Subcutaneous abdominal adipose tissue (tissue), 5 donors: ENCODE measurements around the gene ABLIM2.

Experiments
- H3K27ac ChIP-seq: one replicate; pipeline ENCODE4 v1.7.0; 2013; ENCODE audit warnings: low read depth, mild to moderate bottlenecking, inconsistent platforms, low read length, moderate library complexity
- H3K27me3 ChIP-seq, 5 donors: one replicate each; pipeline ENCODE4 v1.7.0; 2013; ENCODE audit warnings: low read length in 5 of 5, inconsistent platforms in 1 of 5; ENCODE audit not compliant: control insufficient read depth in 5 of 5, insufficient read depth in 4 of 5
- H3K36me3 ChIP-seq, 5 donors: one replicate each; pipeline ENCODE4 v1.7.0; 2013; ENCODE audit warnings: low read length in 5 of 5; ENCODE audit not compliant: control insufficient read depth in 5 of 5, insufficient read depth in 5 of 5
- H3K4me1 ChIP-seq, 5 donors: one replicate each; pipeline ENCODE4 v1.7.0; 2013; ENCODE audit warnings: low read length in 5 of 5, mild to moderate bottlenecking in 3 of 5, moderate library complexity in 1 of 5; ENCODE audit not compliant: control insufficient read depth in 5 of 5, insufficient read depth in 5 of 5
- H3K4me3 ChIP-seq, 5 donors: one replicate each; pipeline ENCODE4 v1.7.0; 2013; ENCODE audit warnings: low read length in 5 of 5, low read depth in 1 of 5
- H3K9ac ChIP-seq, 5 donors: one replicate each; pipeline ENCODE4 v1.7.0; 2013; ENCODE audit warnings: low read length in 5 of 5, mild to moderate bottlenecking in 4 of 5, moderate library complexity in 3 of 5
- H3K9me3 ChIP-seq, 5 donors: one replicate each; pipeline ENCODE4 v1.7.0; 2013; ENCODE audit warnings: low read length in 5 of 5; ENCODE audit not compliant: control insufficient read depth in 5 of 5
- donor health status: healthy.
- donor health status: healthy.
- donor health status: healthy.
- donor health status: healthy.
- donor health status: healthy.

The ABLIM2 gene

GRCh38 chr4:8152090-8152864 lies 6.3 kb downstream of the ABLIM2 start:
- H3K4me3 ChIP-seq = no peak overlapping the region
- no peak overlapping the region for H3K9ac ChIP-seq
- H3K27ac ChIP-seq = no peak overlapping the region
- no peaks in the 10 kb centered on the region for H3K9me3 ChIP-seq
- H3K36me3 ChIP-seq = no peaks in the 10 kb centered on the region
- H3K27me3 ChIP-seq = peaks cover 0 to 14% (median 0%) of the 10 kb centered on the region in 5 donors
- H3K4me1 ChIP-seq = peaks cover 0 to 2% (median under 1%) of the 10 kb centered on the region in 5 donors

GRCh38 chr4:8151165-8151650 lies 7.4 kb downstream of the ABLIM2 start:
- no peaks in the 10 kb centered on the region for H3K9me3 ChIP-seq
- H3K27ac ChIP-seq = no peak overlapping the region
- no peaks in the 10 kb centered on the region for H3K4me1 ChIP-seq
- no peak overlapping the region for H3K4me3 ChIP-seq
- no peak overlapping the region for H3K9ac ChIP-seq
- peaks cover 0 to 16% (median 0%) of the 10 kb centered on the region in 5 donors for H3K27me3 ChIP-seq
- H3K36me3 ChIP-seq = no peaks in the 10 kb centered on the region

GRCh38 chr4:8150152-8151090 lies 8.2 kb downstream of the ABLIM2 start:
- no peaks in the 10 kb centered on the region for H3K9me3 ChIP-seq
- H3K4me1 ChIP-seq = no peaks in the 10 kb centered on the region
- no peak overlapping the region for H3K9ac ChIP-seq
- peaks cover 0 to 16% (median 0%) of the 10 kb centered on the region in 5 donors for H3K27me3 ChIP-seq
- no peak overlapping the region for H3K4me3 ChIP-seq
- no peaks in the 10 kb centered on the region for H3K36me3 ChIP-seq
- no peak overlapping the region for H3K27ac ChIP-seq

DNA sequence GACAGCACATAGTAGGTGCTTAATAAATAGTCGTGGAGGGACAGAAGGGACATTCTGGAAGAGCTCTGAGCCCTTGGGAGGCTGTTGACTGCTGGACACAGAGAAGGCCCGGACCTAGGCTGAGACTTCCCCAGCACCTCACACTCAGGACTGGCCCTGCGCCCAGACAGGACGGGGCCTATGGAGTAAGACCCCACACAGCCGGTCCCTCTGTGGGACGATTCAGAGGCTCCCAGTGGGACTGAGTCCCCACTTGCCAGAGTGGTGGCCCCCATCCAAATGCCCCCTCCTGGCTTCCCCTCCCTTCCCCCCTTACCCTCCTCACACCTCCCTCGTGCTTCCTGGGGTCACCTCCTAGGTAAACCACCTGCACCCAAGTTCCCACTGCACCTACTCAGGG lies 8.9 kb downstream of the ABLIM2 start:
- H3K4me3 ChIP-seq = no peak overlapping the region
- peaks cover 0 to 19% (median 2%) of the 10 kb centered on the region in 5 donors for H3K27me3 ChIP-seq
- H3K9ac ChIP-seq = no peak overlapping the region
- H3K27ac ChIP-seq = no peak overlapping the region
- H3K36me3 ChIP-seq = no peaks in the 10 kb centered on the region
- H3K4me1 ChIP-seq = no peaks in the 10 kb centered on the region
- no peaks in the 10 kb centered on the region for H3K9me3 ChIP-seq

- Histone ChIP-seq H3K4me3 (no peak overlapping the region), H3K36me3 (no peaks in the 10 kb centered on the region), H3K9me3 (no peaks in the 10 kb centered on the region), H3K9ac (no peak overlapping the region), H3K27me3 (peaks cover 0 to 19% (median 4%) of the 10 kb centered on the region in 5 donors), H3K27ac (no peak overlapping the region), H3K4me1 (peaks cover 0 to 3% (median 0%) of the 10 kb centered on the region in 5 donors)
Observed at GRCh38 chr4:8148785-8149435, 9.7 kb downstream of the ABLIM2 start.

- H3K4me1 ChIP-seq = peaks cover 0 to 4% (median 0%) of the 10 kb centered on the region in 5 donors
- H3K9ac ChIP-seq = no peak overlapping the region
- peaks cover 5 to 19% (median 9%) of the 10 kb centered on the region in 5 donors for H3K27me3 ChIP-seq
- no peak overlapping the region for H3K4me3 ChIP-seq
- no peaks in the 10 kb centered on the region for H3K9me3 ChIP-seq
- H3K36me3 ChIP-seq = no peaks in the 10 kb centered on the region
- H3K27ac ChIP-seq = no peak overlapping the region
Observed at GRCh38 chr4:8148159-8148558, 10.5 kb downstream of the ABLIM2 start.

DNA sequence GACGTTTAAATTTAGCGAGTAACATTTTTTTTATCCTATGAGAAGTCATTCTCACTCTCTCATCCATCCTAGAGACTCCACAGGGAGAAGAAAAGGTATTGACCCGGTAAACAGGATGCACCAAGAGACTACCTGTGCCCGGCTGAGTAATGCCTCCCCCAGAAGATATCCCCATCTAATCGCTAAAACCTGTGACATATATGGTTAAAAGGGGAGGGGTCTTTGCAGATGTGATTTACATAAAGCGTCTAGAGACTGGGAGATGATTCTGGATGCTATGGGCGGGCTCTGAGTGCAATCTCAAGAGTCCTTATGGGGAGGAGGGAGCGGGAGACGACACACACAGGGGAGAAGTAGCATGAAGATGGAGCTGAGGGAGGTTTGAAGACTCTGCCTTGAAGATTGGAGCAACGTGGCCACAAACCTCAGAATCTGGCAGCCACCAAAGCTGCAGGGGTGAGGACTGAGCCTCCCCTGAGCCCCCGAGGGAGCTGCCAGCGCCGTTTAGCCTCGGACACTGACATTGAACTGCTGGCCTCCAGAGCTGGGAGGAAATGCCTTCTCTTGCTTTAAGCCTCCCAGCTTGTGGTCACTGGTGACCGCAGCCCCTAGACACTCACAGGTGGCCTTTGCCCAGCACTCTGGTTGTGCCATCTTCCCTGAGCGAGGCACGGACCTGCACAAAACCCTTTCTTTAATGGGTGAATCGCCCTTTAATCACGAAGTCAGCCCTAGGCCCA lies 11.2 kb downstream of the ABLIM2 start:
- Histone ChIP-seq H3K9me3 (no peaks in the 10 kb centered on the region), H3K4me3 (no peak overlapping the region), H3K4me1 (peaks cover 0 to 8% (median 4%) of the 10 kb centered on the region in 5 donors), H3K27me3 (peaks cover 6 to 19% (median 9%) of the 10 kb centered on the region in 5 donors), H3K27ac (no peak overlapping the region), H3K9ac (no peak overlapping the region), H3K36me3 (no peaks in the 10 kb centered on the region)

GRCh38 chr4:8146157-8146556 lies 12.5 kb downstream of the ABLIM2 start:
- no peak overlapping the region for H3K27ac ChIP-seq
- peaks cover 0 to 8% (median 4%) of the 10 kb centered on the region in 5 donors for H3K4me1 ChIP-seq
- no peak overlapping the region for H3K4me3 ChIP-seq
- H3K9me3 ChIP-seq = no peaks in the 10 kb centered on the region
- H3K9ac ChIP-seq = no peak overlapping the region
- H3K27me3 ChIP-seq = peaks cover 6 to 18% (median 16%) of the 10 kb centered on the region in 5 donors
- no peaks in the 10 kb centered on the region for H3K36me3 ChIP-seq

- no peak overlapping the region for H3K27ac ChIP-seq
- H3K4me1 ChIP-seq = peaks cover 0 to 8% (median 4%) of the 10 kb centered on the region in 5 donors
- H3K9ac ChIP-seq = no peak overlapping the region
- peaks cover 6 to 16% (median 15%) of the 10 kb centered on the region in 5 donors for H3K27me3 ChIP-seq
- no peaks in the 10 kb centered on the region for H3K36me3 ChIP-seq
- H3K4me3 ChIP-seq = no peak overlapping the region
- peaks cover 0 to 3% (median 0%) of the 10 kb centered on the region in 5 donors for H3K9me3 ChIP-seq
Observed at GRCh38 chr4:8144359-8144758, 14.3 kb downstream of the ABLIM2 start.
